H1 (cell line): ENCODE results near the gene NDUFB3. TPM values are rescaled to one million over a fixed set of nuclear protein-coding genes. Genes with fewer than 3 reads are reported as not detected.

ENCODE experiments used
- CTCF ChIA-PET: fragments of 300-600 bp; sonication (Branson Sonifier 250); formaldehyde crosslinking; loops from one replicate; lab custom pipeline; 2021; ENCODE audit not compliant: partially characterized antibody; lab: Charles Lee
- POLR2A ChIA-PET: fragments of 300-600 bp; sonication (Branson Sonifier 250); formaldehyde crosslinking; loops from one replicate; lab custom pipeline; 2021; ENCODE audit warnings: inconsistent platforms; ENCODE audit not compliant: partially characterized antibody; lab: Charles Lee
- DNase-seq, 2 experiments: peaks; one replicate each; pipeline versions ENCODE4 v3.0.0 to v3.0.0-alpha.2; 2010 to 2022; ENCODE audit warnings: low spot score in 2 of 2, low read depth in 1 of 2, mixed read lengths in 1 of 2
- FAIRE-seq: peaks from 2 replicates; lab custom pipeline; 2011; peaks lifted over from hg19 to GRCh38; lab: Jason Lieb, UNC
- H2AFZ ChIP-seq: 2 replicates; pipeline ENCODE4 v1.8.1; 2012; ENCODE audit warnings: low read length, inconsistent platforms
- H2AK5ac ChIP-seq: 2 replicates; pipeline ENCODE4 v1.6.1; 2013; ENCODE audit warnings: low read depth, low read length
- H2BK120ac ChIP-seq: replicated peaks from 2 replicates; pipeline ENCODE3; 2013; ENCODE audit warnings: low read depth, low read length, inconsistent platforms
- H2BK12ac ChIP-seq: 2 replicates; pipeline ENCODE4 v1.6.1; 2013; ENCODE audit warnings: low read depth, low read length
- H2BK15ac ChIP-seq: 2 replicates; pipeline ENCODE4 v1.6.1; 2013; ENCODE audit warnings: low read length
- H2BK20ac ChIP-seq: 2 replicates; pipeline ENCODE4 v1.6.1; 2013; ENCODE audit warnings: low read length
- H2BK5ac ChIP-seq: 2 replicates; pipeline ENCODE4 v1.6.1; 2013; ENCODE audit warnings: low read depth, low read length
- H3K14ac ChIP-seq: 2 replicates; pipeline ENCODE4 v1.6.1; 2013; ENCODE audit warnings: inconsistent platforms; ENCODE audit not compliant: insufficient read length
- H3K18ac ChIP-seq: 2 replicates; pipeline ENCODE4 v1.6.1; 2013; ENCODE audit warnings: low read length; ENCODE audit errors: extremely low read depth
- H3K23ac ChIP-seq: 2 replicates; pipeline ENCODE4 v1.6.1; 2013; ENCODE audit warnings: inconsistent platforms; ENCODE audit not compliant: insufficient read length
- H3K23me2 ChIP-seq: 2 replicates; pipeline ENCODE4 v1.6.1; 2013; ENCODE audit warnings: low read depth, low read length
- H3K27ac ChIP-seq: 2 replicates; pipeline ENCODE4 v1.6.1; 2011; ENCODE audit warnings: low read depth, low read length, inconsistent platforms
- H3K27me3 ChIP-seq, 4 experiments: replicated peaks in 1 of 4; 1 replicate in 1 of 4; 2 replicates in 3 of 4; pipeline versions ENCODE4 v1.6.1 to v1.8.1; 2011 to 2013; ENCODE audit warnings: low read length in 3 of 4, mild to moderate bottlenecking in 3 of 4, inconsistent platforms in 2 of 4, mixed read lengths in 2 of 4, moderate library complexity in 1 of 4; ENCODE audit not compliant: control insufficient read depth in 3 of 4, insufficient read depth in 3 of 4; ENCODE audit errors: extremely low read depth in 1 of 4
- H3K36me3 ChIP-seq, 4 experiments: 2 replicates each; pipeline versions ENCODE4 v1.6.1 to v1.8.1; 2011 to 2013; ENCODE audit warnings: mild to moderate bottlenecking in 4 of 4, low read length in 3 of 4, moderate library complexity in 2 of 4, control low read depth in 1 of 4, inconsistent platforms in 1 of 4; ENCODE audit not compliant: insufficient read depth in 4 of 4, control insufficient read depth in 2 of 4
- H3K4ac ChIP-seq: replicated peaks from 2 replicates; pipeline ENCODE3; 2013; ENCODE audit warnings: low read length, low read depth, mixed read lengths, inconsistent platforms; ENCODE audit not compliant: insufficient read length
- H3K4me1 ChIP-seq, 4 experiments: replicated peaks in 1 of 4; 1 replicate in 1 of 4; 2 replicates in 3 of 4; pipeline versions ENCODE4 v1.6.1 to v1.8.1; 2011 to 2013; ENCODE audit warnings: low read length in 3 of 4, inconsistent platforms in 2 of 4, mixed read lengths in 1 of 4; ENCODE audit not compliant: insufficient read depth in 4 of 4, control insufficient read depth in 3 of 4
- H3K4me2 ChIP-seq, 2 experiments: 2 replicates each; pipeline versions ENCODE4 v1.6.1 to v1.8.1; 2011 to 2013; ENCODE audit warnings: low read depth in 2 of 2, low read length in 2 of 2, control low read depth in 1 of 2, inconsistent platforms in 1 of 2, mild to moderate bottlenecking in 1 of 2; ENCODE audit not compliant: insufficient read depth in 1 of 2
- H3K4me3 ChIP-seq, 4 experiments: fragments of 200-600, 300-600 bp in 1 of 4; sonication (generic), shearing (Covaris generic), sonication (Bioruptor Twin) in 1 of 4; 2 replicates each; pipeline versions ENCODE4 v1.5.1 to v1.8.1; 2011 to 2016; ENCODE audit warnings: low read length in 4 of 4, low read depth in 3 of 4, control low read depth in 2 of 4, inconsistent platforms in 2 of 4, mild to moderate bottlenecking in 2 of 4, mixed read lengths in 1 of 4, moderate library complexity in 1 of 4; ENCODE audit not compliant: insufficient read depth in 2 of 4; ENCODE audit errors: extremely low read depth in 1 of 4
- H3K56ac ChIP-seq: replicated peaks from 2 replicates; pipeline ENCODE3; 2013; ENCODE audit warnings: low read depth, mild to moderate bottlenecking, mixed read lengths, low read length, inconsistent platforms; ENCODE audit not compliant: insufficient read length
- H3K79me1 ChIP-seq: 2 replicates; pipeline ENCODE4 v1.6.1; 2013; ENCODE audit warnings: low read depth, low read length, control low read depth
- H3K79me2 ChIP-seq, 2 experiments: 2 replicates each; pipeline versions ENCODE4 v1.6.1 to v1.8.1; 2012 to 2013; ENCODE audit warnings: low read length in 2 of 2, mild to moderate bottlenecking in 2 of 2, inconsistent platforms in 1 of 2; ENCODE audit not compliant: insufficient read depth in 2 of 2, control insufficient read depth in 1 of 2
- H3K9ac ChIP-seq, 4 experiments: replicated peaks in 1 of 4; 1 replicate in 1 of 4; 2 replicates in 3 of 4; pipeline versions ENCODE4 v1.6.1 to v1.8.1; 2011 to 2013; ENCODE audit warnings: low read depth in 3 of 4, low read length in 3 of 4, control low read depth in 2 of 4, mild to moderate bottlenecking in 2 of 4, moderate library complexity in 2 of 4, inconsistent platforms in 1 of 4; ENCODE audit errors: extremely low read depth in 1 of 4
- H3K9me3 ChIP-seq, 2 experiments: 2 replicates each; pipeline versions ENCODE4 v1.6.1 to v1.8.1; 2012 to 2013; ENCODE audit warnings: mild to moderate bottlenecking in 2 of 2, moderate library complexity in 2 of 2, control low read depth in 1 of 2, inconsistent platforms in 1 of 2, low read depth in 1 of 2, low read length in 1 of 2, mixed read lengths in 1 of 2; ENCODE audit not compliant: insufficient read depth in 2 of 2
- H4K20me1 ChIP-seq, 2 experiments: replicated peaks in 1 of 2; 2 replicates each; pipeline versions ENCODE3 to v1.8.1; 2011 to 2013; ENCODE audit warnings: inconsistent platforms in 2 of 2, low read length in 2 of 2, mild to moderate bottlenecking in 1 of 2; ENCODE audit not compliant: insufficient read depth in 2 of 2, control insufficient read depth in 1 of 2
- H4K5ac ChIP-seq: 2 replicates; pipeline ENCODE4 v1.6.1; 2013; ENCODE audit warnings: low read length, low read depth, mixed read lengths, inconsistent platforms; ENCODE audit not compliant: insufficient read length
- H4K8ac ChIP-seq: 2 replicates; pipeline ENCODE4 v1.8.0; 2013; ENCODE audit warnings: mild to moderate bottlenecking, moderate library complexity, low read length, inconsistent platforms; ENCODE audit not compliant: insufficient read depth; ENCODE audit errors: extremely low read depth
- H4K91ac ChIP-seq: replicated peaks from 2 replicates; pipeline ENCODE3; 2013; ENCODE audit warnings: low read length, mixed read lengths, inconsistent platforms; ENCODE audit not compliant: insufficient read length
- GABPA ChIP-seq: IDR thresholded peaks from 2 replicates; pipeline ENCODE4 v1.6.1; 2011; ENCODE audit warnings: mild to moderate bottlenecking, low read length, moderate library complexity, borderline replicate concordance; ENCODE audit not compliant: insufficient read depth
- GTF2F1 ChIP-seq: IDR thresholded peaks from 2 replicates; pipeline ENCODE4 v1.6.1; 2012; ENCODE audit warnings: low read depth, low read length, improper control_type of control experiment, borderline replicate concordance
- HDAC2 ChIP-seq, 2 experiments: fragments of 300-600 bp in 1 of 2; sonication (generic) in 1 of 2; IDR thresholded peaks; 2 replicates each; pipeline ENCODE4 v1.6.1; 2011 to 2012; ENCODE audit warnings: low read depth in 2 of 2, low read length in 2 of 2, mild to moderate bottlenecking in 2 of 2, moderate library complexity in 2 of 2, borderline replicate concordance in 1 of 2, inconsistent platforms in 1 of 2
- PHF8 ChIP-seq: fragments of 200-600 bp; sonication (generic); conservative IDR thresholded peaks from 2 replicates; pipeline ENCODE4 v1.7.1; 2012; ENCODE audit warnings: low read depth, mild to moderate bottlenecking, inconsistent platforms, low read length, moderate library complexity
- POU5F1 ChIP-seq: IDR thresholded peaks from 2 replicates; pipeline ENCODE4 v1.6.1; 2011; ENCODE audit warnings: low read depth, mild to moderate bottlenecking, low read length, moderate library complexity
- RBBP5 ChIP-seq: IDR thresholded peaks from 2 replicates; pipeline ENCODE4 v1.7.1; 2012; ENCODE audit warnings: low read depth, mild to moderate bottlenecking, inconsistent platforms, low read length, moderate library complexity, borderline replicate concordance
- RFX5 ChIP-seq: IDR thresholded peaks from 2 replicates; pipeline ENCODE4 v1.6.1; 2011; ENCODE audit warnings: low read depth, low read length, improper control_type of control experiment, borderline replicate concordance
- RNF2 ChIP-seq: fragments of 200-900, 300-1000 bp; sonication (generic); IDR thresholded peaks from 2 replicates; pipeline ENCODE4 v1.7.1; 2016; ENCODE audit warnings: borderline replicate concordance, low read depth, mild to moderate bottlenecking, antibody characterized with exemption, low read length; ENCODE audit not compliant: poor library complexity, severe bottlenecking; ENCODE audit errors: missing control alignments
- TCF12 ChIP-seq: IDR thresholded peaks from 2 replicates; pipeline ENCODE4 v1.6.1; 2011; ENCODE audit warnings: low read depth, mild to moderate bottlenecking, low read length
- ZNF274 ChIP-seq: IDR thresholded peaks from 2 replicates; pipeline ENCODE4 v1.7.0; 2012; ENCODE audit warnings: low read length, borderline replicate concordance; ENCODE audit errors: extremely low read depth
- WGBS, 2 experiments: shearing (Covaris generic) in 1 of 2; methylation state at CpG; one replicate each; pipeline versions ENCODE4 v1.1.6 to v1.1.7; 2013 to 2015; ENCODE audit warnings: low lambda C conversion rate in 2 of 2, mixed read lengths in 2 of 2, inconsistent platforms in 1 of 2, low coverage in 1 of 2, missing lambda C conversion rate in 1 of 2; ENCODE audit not compliant: insufficient replicate concordance in 2 of 2, insufficient coverage in 1 of 2, insufficient read length in 1 of 2; ENCODE audit errors: extremely low coverage in 1 of 2, missing lambda C conversion rate in 1 of 2; 5-methylcytosine and 5-hydroxymethylcytosine counted together
- polyA plus RNA-seq, 7 experiments: library from polyadenylated mRNA; depleted of rRNA in 3 of 7; stranded (reverse) in 5 of 7; unstranded in 2 of 7; fragments of >200 nt in 5 of 7; fragments of 200-250 nt in 2 of 7; gene quantifications; 1 replicate in 5 of 7; 2 replicates in 1 of 7; 4 replicates in 1 of 7; pipeline versions ENCODE4 v1.2.1 to v1.2.3, GENCODE V29; 2011 to 2013; ENCODE audit warnings: missing spikeins in 2 of 7, mixed read lengths in 2 of 7
- total RNA-seq: library from RNA; stranded (reverse); fragmentation: NEBNext Ultra II Directional; extraction: Animal tissue kit (Norgen Biotek cat#: 25700); gene quantifications from 2 replicates; pipeline ENCODE4 v1.2.1, GENCODE V29; 2021

Gene NDUFB3
- total and polyA plus RNA-seq, 2 of the 8 experiments (the other 6 are each of a cell fraction or from before 2014, with no cell fraction given): 38.2 to 55.3 TPM

DNA sequence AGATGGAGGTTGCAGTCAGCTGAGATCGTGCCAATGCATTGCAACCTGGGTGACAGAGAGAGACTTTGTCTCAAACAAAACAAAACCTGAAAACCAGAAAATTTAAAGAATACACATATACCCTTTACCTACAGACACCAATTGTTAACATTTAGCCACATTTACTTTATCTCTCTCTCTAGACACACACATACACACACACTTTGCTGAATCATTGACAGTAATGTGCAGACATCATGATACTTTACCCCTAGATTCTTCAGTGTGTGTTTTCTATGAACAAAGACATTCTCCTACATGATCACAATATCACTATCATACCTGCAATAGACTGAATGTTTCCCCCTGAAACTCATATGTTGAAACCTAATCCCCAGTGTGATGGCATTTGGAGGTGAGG lies 34.0 kb downstream of the NDUFB3 start:
- no peaks in the 10 kb centered on the region for H3K36me3 ChIP-seq
- H3K4me1 ChIP-seq: no peaks in the 10 kb centered on the region
- 90% methylated on average over 1 of the region's 1 CpG; no CpG with 5 or more reads in 1 of the 2 experiments for WGBS, 2 experiments
- no peak overlapping the region for H2BK5ac ChIP-seq
- no peak for DNase-seq
- H2BK20ac ChIP-seq: no peak overlapping the region
- H2AFZ ChIP-seq: no peak overlapping the region
- no peaks in the 10 kb centered on the region for H3K79me1 ChIP-seq
- H2BK15ac ChIP-seq: no peak overlapping the region
- H3K27me3 ChIP-seq: no peaks in the 10 kb centered on the region
- no peak overlapping the region for H3K4ac ChIP-seq
- no peak overlapping the region for H4K5ac ChIP-seq
- H3K23ac ChIP-seq: no peak overlapping the region
- no peak overlapping the region for H3K18ac ChIP-seq
- no peaks in the 10 kb centered on the region for H4K20me1 ChIP-seq
- no peak overlapping the region for H3K4me3 ChIP-seq
- peak overlapping the region; percentile 77 for H3K56ac ChIP-seq
- H3K4me2 ChIP-seq: no peak overlapping the region
- H3K23me2 ChIP-seq: peaks cover 2% of the 10 kb centered on the region; the same call in 1 of the 2 replicates
- no peak overlapping the region for H3K9ac ChIP-seq
- ChIA-PET CTCF (interaction anchor here (1.1 to 3.6 kb wide), 2 partner anchors 37 to 52 kb away, joined by 3 to 10 read pairs; no protein-coding TSS in a partner anchor), POLR2A (interaction anchor here (2.0 kb wide), 1 partner anchor 10 kb away, joined by 7 read pairs; the partner anchor contains the start of gene CFLAR)
- no peaks in the 10 kb centered on the region for H3K9me3 ChIP-seq
- no peaks in the 10 kb centered on the region for H3K79me2 ChIP-seq
- no peak overlapping the region for H2BK120ac ChIP-seq
- no peak overlapping the region for H3K27ac ChIP-seq
- no peak overlapping the region for H3K14ac ChIP-seq
- H2BK12ac ChIP-seq: no peak overlapping the region
- no peak for FAIRE-seq
- no peak overlapping the region for H4K91ac ChIP-seq
- no peak overlapping the region for H4K8ac ChIP-seq
- no peak overlapping the region for H2AK5ac ChIP-seq
- TF ChIP-seq PHF8: no peak
- TF ChIP-seq TCF12: no peak
- no peak for TF ChIP-seq ZNF274
- no peak for TF ChIP-seq RFX5
- TF ChIP-seq RBBP5: no peak
- TF ChIP-seq GABPA: no peak
- TF ChIP-seq HDAC2 (IDR thresholded peaks at IDR 0.05; ENCODE audit: borderline replicate concordance in 1 of 2, low read depth in 2 of 2, low read length in 2 of 2): no peak
- no peak for TF ChIP-seq GTF2F1
- no peak for TF ChIP-seq POU5F1
- no peak for TF ChIP-seq RNF2
